Measurements from ENCODE around the gene BMP3.

GRCh38 chr4:80990851-80991250 lies 39.7 kb upstream of the BMP3 start:
- TF ChIP-seq CTCF (IDR thresholded peaks at IDR 0.05) (no peak), POLR2A (IDR thresholded peaks at IDR 0.05) (no peak), POLR2AphosphoS5 (IDR thresholded peaks at IDR 0.05) (no peak)

Measured in breast epithelium (tissue), 3 donors.